ENCODE measurements around the gene LAMTOR5.
"Not testable (repeated sequence)": the region's sequence is repeated elsewhere in the genome, so short reads cannot be mapped to it uniquely, and the experiment has no call there.

The LAMTOR5 gene

GRCh38 chr1:110426854-110427253, 19.4 kb upstream of the LAMTOR5 start:
- no peak for DNase-seq (ENCODE audit: low read depth in 2 of 2)

GRCh38 chr1:110425612-110426152, 18.2 kb upstream of the LAMTOR5 start:
- DNase-seq (ENCODE audit: low read depth in 2 of 2): no peak

- DNase-seq (ENCODE audit: low read depth in 2 of 2): no peak
Observed at GRCh38 chr1:110424699-110425611, 17.5 kb upstream of the LAMTOR5 start.

GRCh38 chr1:110420874-110421793, 13.6 kb upstream of the LAMTOR5 start:
- no peak for DNase-seq (ENCODE audit: low read depth in 2 of 2)

GRCh38 chr1:110420023-110420662, 12.6 kb upstream of the LAMTOR5 start:
- DNase-seq (ENCODE audit: low read depth in 2 of 2): no peak

GRCh38 chr1:110418729-110419128, 11.2 kb upstream of the LAMTOR5 start:
- DNase-seq (ENCODE audit: low read depth in 2 of 2): no peak

GRCh38 chr1:110413045-110413444, 5.6 kb upstream of the LAMTOR5 start:
- not testable (repeated sequence) for DNase-seq (ENCODE audit: low read depth in 2 of 2)

GRCh38 chr1:110412576-110412975, 5.1 kb upstream of the LAMTOR5 start:
- peak; percentile 24 to 50 for DNase-seq (ENCODE audit: low read depth in 2 of 2)

GRCh38 chr1:110411173-110411735, 3.8 kb upstream of the LAMTOR5 start:
- no peak for DNase-seq (ENCODE audit: low read depth in 2 of 2)

GRCh38 chr1:110409316-110409715, 1.8 kb upstream of the LAMTOR5 start:
- DNase-seq (ENCODE audit: low read depth in 2 of 2): no peak

GRCh38 chr1:110408488-110408887, 994 bp upstream of the LAMTOR5 start:
- DNase-seq (ENCODE audit: low read depth in 2 of 2): no peak

- DNase-seq (ENCODE audit: low read depth in 2 of 2): not testable (repeated sequence)
Observed at GRCh38 chr1:110406407-110406806, 1.1 kb downstream of the LAMTOR5 start.

GRCh38 chr1:110404401-110404800, 3.1 kb downstream of the LAMTOR5 start:
- DNase-seq (ENCODE audit: low read depth in 2 of 2): no peak

GRCh38 chr1:110403805-110404204, 3.7 kb downstream of the LAMTOR5 start:
- DNase-seq (ENCODE audit: low read depth in 2 of 2): no peak

- not testable (repeated sequence) for DNase-seq (ENCODE audit: low read depth in 2 of 2)
Observed at GRCh38 chr1:110396259-110396958, 11.1 kb downstream of the LAMTOR5 start.

- DNase-seq (ENCODE audit: low read depth in 2 of 2): no peak
Observed at GRCh38 chr1:110394493-110394820, 13.0 kb downstream of the LAMTOR5 start.

GRCh38 chr1:110393691-110394492, 13.6 kb downstream of the LAMTOR5 start:
- no peak for DNase-seq (ENCODE audit: low read depth in 2 of 2)

- no peak for DNase-seq (ENCODE audit: low read depth in 2 of 2)
Observed at GRCh38 chr1:110393286-110393685, 14.2 kb downstream of the LAMTOR5 start.

GRCh38 chr1:110390692-110391245, 16.7 kb downstream of the LAMTOR5 start, which contains the start of gene SLC16A4:
Gene SLC16A4 (minus strand): TSS chr1:110391026. CDS start chr1:110389323, 1,703 bp downstream.
- no peak for DNase-seq (ENCODE audit: low read depth in 2 of 2)

GRCh38 chr1:110390096-110390495, 17.4 kb downstream of the LAMTOR5 start:
- no peak for DNase-seq (ENCODE audit: low read depth in 2 of 2)

Measured in stimulated activated CD8-positive, alpha-beta memory T cell treated with anti-CD3 and anti-CD28 coated beads, Interleukin-2, amount 100 ng/mL, for 1 hour (primary cell).